Epidermal melanocyte (primary cell): ENCODE data around the gene AHNAK2.

Source experiments
- DNase-seq: peaks from one replicate; pipeline ENCODE4 v3.0.0; 2011; ENCODE audit warnings: low spot score; ENCODE audit not compliant: insufficient read length

Gene AHNAK2

DNA sequence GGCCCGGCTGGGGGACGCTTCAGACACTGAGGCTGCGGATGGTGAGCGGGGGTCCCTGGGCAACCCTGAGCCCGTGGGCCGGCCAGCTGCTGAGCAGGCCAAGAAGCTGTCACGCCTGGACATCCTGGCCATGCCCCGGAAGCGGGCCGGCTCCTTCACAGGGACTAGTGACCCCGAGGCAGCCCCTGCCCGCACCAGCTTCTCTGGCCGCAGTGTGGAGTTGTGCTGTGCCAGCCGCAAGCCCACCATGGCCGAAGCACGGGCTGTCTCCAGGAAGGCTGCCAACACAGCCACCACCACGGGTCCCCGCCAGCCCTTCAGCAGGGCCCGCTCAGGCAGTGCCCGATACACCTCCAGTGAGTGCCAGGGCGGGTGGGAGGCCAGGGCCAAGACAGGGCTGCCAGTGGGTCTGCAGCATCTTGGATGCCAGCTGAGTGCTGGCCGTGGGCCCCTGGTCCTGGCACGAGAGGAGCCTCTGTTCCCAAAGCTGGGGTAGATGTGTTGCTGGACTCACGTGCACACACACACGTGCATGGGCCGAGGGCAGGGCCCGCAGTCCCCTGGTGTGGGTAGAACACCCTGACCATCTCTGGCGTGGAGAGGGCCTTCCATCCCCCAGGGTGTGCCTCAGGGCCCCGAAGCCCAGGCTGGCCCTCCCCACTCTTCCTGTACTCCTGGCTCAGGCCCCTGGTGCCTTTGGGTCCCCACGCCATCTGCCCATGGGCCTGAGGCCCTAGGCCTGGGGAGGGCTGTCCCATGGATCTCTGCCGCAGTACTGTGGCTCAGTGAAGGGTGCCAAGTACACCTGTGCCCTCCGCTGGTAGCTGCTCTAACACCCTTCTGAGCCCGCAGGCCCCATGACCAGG lies 90.3 kb downstream of the AHNAK2 start:
- DNase-seq = no peak
